ENCODE data around the gene PITPNC1. TPM values are rescaled to one million over a fixed set of nuclear protein-coding genes. Genes with fewer than 3 reads are reported as not detected.
A peak's percentile ranks its signal among the peaks of the same experiment; 100 is the strongest.

The PITPNC1 gene
- total RNA-seq, 1 experiment from 2014 or later: 37.5 TPM

- Histone ChIP-seq H3K56ac (ENCODE audit: insufficient read length, low read depth, low read length) (no peak overlapping the region), H3T11ph (ENCODE audit: low read length) (no peak overlapping the region), H3K9ac (ENCODE audit: extremely low read depth, insufficient read length, low read length) (no peak overlapping the region), H3K27me3 (ENCODE audit: insufficient read depth, low read length) (no peaks in the 10 kb centered on the region), H3K23me2 (ENCODE audit: insufficient read length, low read depth, low read length, poor library complexity, severe bottlenecking) (no peaks in the 10 kb centered on the region), H3K4me1 (ENCODE audit: insufficient read depth, low read length) (no peaks in the 10 kb centered on the region), H3K79me2 (ENCODE audit: insufficient read depth, low read length) (no peaks in the 10 kb centered on the region), H3K23ac (ENCODE audit: insufficient read length, low read depth, low read length) (no peak overlapping the region), H4K5ac (ENCODE audit: insufficient read length, low read depth, low read length) (no peak overlapping the region), H4K91ac (ENCODE audit: insufficient read length, low read depth, low read length) (no peak overlapping the region), H2BK120ac (ENCODE audit: low read depth, low read length, poor library complexity, severe bottlenecking) (no peak overlapping the region), H3K9me3 (ENCODE audit: control insufficient read depth, low read depth, low read length) (no peaks in the 10 kb centered on the region), H3K14ac (ENCODE audit: insufficient read depth, low read length) (no peak overlapping the region), H2AK5ac (ENCODE audit: insufficient read length, low read length) (no peak overlapping the region), H4K8ac (replicated peaks; ENCODE audit: insufficient read length, low read depth, low read length) (no peak overlapping the region), H3K18ac (ENCODE audit: insufficient read length, low read depth, low read length) (no peak overlapping the region), H3K4ac (ENCODE audit: low read depth, low read length) (no peak overlapping the region), H2BK15ac (ENCODE audit: low read depth, low read length) (no peak overlapping the region), H4K20me1 (ENCODE audit: control insufficient read depth, insufficient read depth, insufficient read length) (no peaks in the 10 kb centered on the region), H3K4me2 (ENCODE audit: insufficient read depth, insufficient read length, low read length) (no peak overlapping the region), H2BK12ac (ENCODE audit: insufficient read length, low read depth, low read length) (no peak overlapping the region), H2BK20ac (ENCODE audit: low read depth, low read length, poor library complexity, severe bottlenecking) (no peak overlapping the region), H3K79me1 (ENCODE audit: insufficient read depth, low read depth, low read length, poor library complexity, severe bottlenecking) (no peaks in the 10 kb centered on the region), H2BK5ac (ENCODE audit: insufficient read length, low read length) (no peak overlapping the region), H3K27ac (ENCODE audit: insufficient read length, low read depth, low read length) (no peak overlapping the region), H2AFZ (ENCODE audit: low read length) (no peak overlapping the region)
- peak; percentile 44 for DNase-seq
- Mint-ChIP-seq H3K4me1 (0 out of 4 replicates have a peak, but pooled peaks cover 3 to 5% of the 10 kb centered on the region in 2 experiments), H3K4me3 (no peak overlapping the region), H3K36me3 (ENCODE audit: insufficient read depth in 1 of 3, low read depth in 3 of 3) (no peaks in the 10 kb centered on the region), H3K9me3 (no peaks in the 10 kb centered on the region), H3K27me3 (ENCODE audit: low read depth) (no peaks in the 10 kb centered on the region), H3K27ac (peak overlapping the region in 2 of 3 experiments; percentile 55 to 81; a peak in 2 of 7 replicates)
- TF ChIP-seq, protein P1, sequence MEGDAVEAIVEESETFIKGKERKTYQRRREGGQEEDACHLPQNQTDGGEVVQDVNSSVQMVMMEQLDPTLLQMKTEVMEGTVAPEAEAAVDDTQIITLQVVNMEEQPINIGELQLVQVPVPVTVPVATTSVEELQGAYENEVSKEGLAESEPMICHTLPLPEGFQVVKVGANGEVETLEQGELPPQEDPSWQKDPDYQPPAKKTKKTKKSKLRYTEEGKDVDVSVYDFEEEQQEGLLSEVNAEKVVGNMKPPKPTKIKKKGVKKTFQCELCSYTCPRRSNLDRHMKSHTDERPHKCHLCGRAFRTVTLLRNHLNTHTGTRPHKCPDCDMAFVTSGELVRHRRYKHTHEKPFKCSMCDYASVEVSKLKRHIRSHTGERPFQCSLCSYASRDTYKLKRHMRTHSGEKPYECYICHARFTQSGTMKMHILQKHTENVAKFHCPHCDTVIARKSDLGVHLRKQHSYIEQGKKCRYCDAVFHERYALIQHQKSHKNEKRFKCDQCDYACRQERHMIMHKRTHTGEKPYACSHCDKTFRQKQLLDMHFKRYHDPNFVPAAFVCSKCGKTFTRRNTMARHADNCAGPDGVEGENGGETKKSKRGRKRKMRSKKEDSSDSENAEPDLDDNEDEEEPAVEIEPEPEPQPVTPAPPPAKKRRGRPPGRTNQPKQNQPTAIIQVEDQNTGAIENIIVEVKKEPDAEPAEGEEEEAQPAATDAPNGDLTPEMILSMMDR (conservative IDR thresholded peaks at IDR 0.05): no peak; the same call in 2 of the 3 replicates
- no CpG with 5 or more reads among the region's 13 CpGs for WGBS (ENCODE audit: extremely low coverage, insufficient read length, low lambda C conversion rate)
Observed at GRCh38 chr17:67615011-67615561, 238.0 kb downstream of the PITPNC1 start.

Data from H9 (cell line).